ENCODE data around the gene IGSF9B. TPM values are rescaled to one million over a fixed set of nuclear protein-coding genes. Genes with fewer than 3 reads are reported as not detected.

IGSF9B gene
- polyA plus RNA-seq, 10 donors, result 7.5 to 15.3 (median 11.9) TPM

- no peak for DNase-seq
Observed at GRCh38 chr11:133901316-133901715, 55.5 kb downstream of the IGSF9B start.

GRCh38 chr11:133900176-133901105 lies 56.3 kb downstream of the IGSF9B start:
- no peak for DNase-seq

- DNase-seq, result no peak
Observed at GRCh38 chr11:133898770-133899115, 58.0 kb downstream of the IGSF9B start.

- no peak for DNase-seq
Observed at GRCh38 chr11:133898031-133898769, 58.6 kb downstream of the IGSF9B start.

- no peak for DNase-seq
Observed at GRCh38 chr11:133897331-133897650, 59.5 kb downstream of the IGSF9B start.

GRCh38 chr11:133896642-133897330 lies 60.0 kb downstream of the IGSF9B start:
- DNase-seq, result no peak

GRCh38 chr11:133896028-133896427 lies 60.7 kb downstream of the IGSF9B start:
- no peak for DNase-seq

- DNase-seq, result peak in 1 of 3 donors; percentile 18
Observed at GRCh38 chr11:133895551-133895950, 61.2 kb downstream of the IGSF9B start.

- peak in 2 of 3 donors; percentile 6 to 40 for DNase-seq
Observed at GRCh38 chr11:133895061-133895479, 61.7 kb downstream of the IGSF9B start.

- no peak for DNase-seq
Observed at GRCh38 chr11:133893381-133893780, 63.4 kb downstream of the IGSF9B start.

- no peak for DNase-seq
Observed at GRCh38 chr11:133892584-133893380, 64.0 kb downstream of the IGSF9B start.

GRCh38 chr11:133892126-133892525 lies 64.6 kb downstream of the IGSF9B start:
- DNase-seq, result no peak

- DNase-seq, result no peak
Observed at GRCh38 chr11:133889893-133890292, 66.9 kb downstream of the IGSF9B start.

GRCh38 chr11:133889188-133889587 lies 67.6 kb downstream of the IGSF9B start:
- DNase-seq, result no peak

GRCh38 chr11:133887692-133888332 lies 69.0 kb downstream of the IGSF9B start:
- no peak for DNase-seq

GRCh38 chr11:133886029-133886428 lies 70.7 kb downstream of the IGSF9B start:
- DNase-seq, result no peak

- no peak for DNase-seq
Observed at GRCh38 chr11:133872160-133872559, 84.6 kb downstream of the IGSF9B start.

- no peak for DNase-seq
Observed at GRCh38 chr11:133867456-133867855, 89.3 kb downstream of the IGSF9B start.

- DNase-seq, result no peak
Observed at GRCh38 chr11:133865466-133865865, 91.3 kb downstream of the IGSF9B start.

- no peak for DNase-seq
Observed at GRCh38 chr11:133864756-133865155, 92.0 kb downstream of the IGSF9B start.

GRCh38 chr11:133860151-133860550 lies 96.6 kb downstream of the IGSF9B start:
- DNase-seq, result no peak
